ENCODE data around the gene AKAP9. TPM values are rescaled to one million over a fixed set of nuclear protein-coding genes. Genes with fewer than 3 reads are reported as not detected.
A peak's percentile ranks its signal among the peaks of the same experiment; 100 is the strongest.

AKAP9 gene
- total RNA-seq, 4 donors from 2014 or later: 188 to 236 (median 192) TPM

DNA sequence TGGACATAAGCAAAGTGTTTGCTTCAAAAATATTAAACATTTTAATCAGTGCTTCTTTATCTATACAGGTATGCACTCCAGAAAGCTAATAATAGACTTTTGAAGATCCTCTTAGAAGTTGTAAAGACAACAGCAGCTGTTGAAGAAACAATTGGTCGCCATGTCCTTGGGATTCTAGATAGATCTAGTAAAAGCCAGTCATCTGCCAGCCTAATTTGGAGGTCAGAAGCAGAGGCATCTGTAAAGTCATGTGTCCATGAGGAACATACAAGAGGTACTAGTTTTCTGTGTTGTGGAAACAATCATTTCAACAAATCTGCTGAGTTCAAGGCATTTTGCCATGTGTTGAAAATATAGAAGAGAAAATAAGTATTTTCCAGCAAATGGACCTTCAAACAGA, 104.3 kb downstream of the AKAP9 start:
- Histone ChIP-seq H3K9me3 (no peaks in the 10 kb centered on the region), H3K27me3 (no peaks in the 10 kb centered on the region), H3K4me1 (no peaks in the 10 kb centered on the region), H3K27ac (no peak overlapping the region), H3K4me3 (no peak overlapping the region), H3K36me3 (peaks cover 0 to 52% (median 0%) of the 10 kb centered on the region in 3 donors)
- TF ChIP-seq, protein P1, sequence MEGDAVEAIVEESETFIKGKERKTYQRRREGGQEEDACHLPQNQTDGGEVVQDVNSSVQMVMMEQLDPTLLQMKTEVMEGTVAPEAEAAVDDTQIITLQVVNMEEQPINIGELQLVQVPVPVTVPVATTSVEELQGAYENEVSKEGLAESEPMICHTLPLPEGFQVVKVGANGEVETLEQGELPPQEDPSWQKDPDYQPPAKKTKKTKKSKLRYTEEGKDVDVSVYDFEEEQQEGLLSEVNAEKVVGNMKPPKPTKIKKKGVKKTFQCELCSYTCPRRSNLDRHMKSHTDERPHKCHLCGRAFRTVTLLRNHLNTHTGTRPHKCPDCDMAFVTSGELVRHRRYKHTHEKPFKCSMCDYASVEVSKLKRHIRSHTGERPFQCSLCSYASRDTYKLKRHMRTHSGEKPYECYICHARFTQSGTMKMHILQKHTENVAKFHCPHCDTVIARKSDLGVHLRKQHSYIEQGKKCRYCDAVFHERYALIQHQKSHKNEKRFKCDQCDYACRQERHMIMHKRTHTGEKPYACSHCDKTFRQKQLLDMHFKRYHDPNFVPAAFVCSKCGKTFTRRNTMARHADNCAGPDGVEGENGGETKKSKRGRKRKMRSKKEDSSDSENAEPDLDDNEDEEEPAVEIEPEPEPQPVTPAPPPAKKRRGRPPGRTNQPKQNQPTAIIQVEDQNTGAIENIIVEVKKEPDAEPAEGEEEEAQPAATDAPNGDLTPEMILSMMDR (IDR thresholded peaks at IDR 0.05): no peak
- no peak for TF ChIP-seq POLR2A (IDR thresholded peaks at IDR 0.05)
- no peak for DNase-seq

DNA sequence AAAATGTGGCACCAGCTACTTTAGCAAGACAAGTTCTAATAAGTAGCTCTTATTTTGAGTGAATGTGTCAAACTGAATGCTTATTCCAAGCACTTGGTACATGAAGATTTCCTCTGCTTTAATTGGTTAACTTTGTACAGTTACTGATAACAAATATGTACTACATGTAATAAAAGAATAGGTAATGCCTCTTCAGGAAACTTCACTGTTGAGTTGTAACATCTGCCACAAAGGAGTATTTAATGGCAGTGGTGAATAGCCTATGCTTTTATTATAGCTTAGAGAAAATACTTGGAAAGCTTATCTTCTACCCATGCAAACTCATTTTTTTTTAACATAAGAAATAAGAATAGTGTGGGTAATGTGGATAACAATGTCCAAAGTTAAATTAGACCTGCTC, 111.0 kb downstream of the AKAP9 start:
- Histone ChIP-seq H3K9me3 (no peaks in the 10 kb centered on the region), H3K36me3 (peaks cover 0 to 52% (median 0%) of the 10 kb centered on the region in 3 donors), H3K27me3 (no peaks in the 10 kb centered on the region), H3K4me1 (no peaks in the 10 kb centered on the region), H3K27ac (no peak overlapping the region), H3K4me3 (no peak overlapping the region)
- TF ChIP-seq, protein P1 (IDR thresholded peaks at IDR 0.05): no peak
- no peak for TF ChIP-seq POLR2A (IDR thresholded peaks at IDR 0.05)
- DNase-seq: no peak

DNA sequence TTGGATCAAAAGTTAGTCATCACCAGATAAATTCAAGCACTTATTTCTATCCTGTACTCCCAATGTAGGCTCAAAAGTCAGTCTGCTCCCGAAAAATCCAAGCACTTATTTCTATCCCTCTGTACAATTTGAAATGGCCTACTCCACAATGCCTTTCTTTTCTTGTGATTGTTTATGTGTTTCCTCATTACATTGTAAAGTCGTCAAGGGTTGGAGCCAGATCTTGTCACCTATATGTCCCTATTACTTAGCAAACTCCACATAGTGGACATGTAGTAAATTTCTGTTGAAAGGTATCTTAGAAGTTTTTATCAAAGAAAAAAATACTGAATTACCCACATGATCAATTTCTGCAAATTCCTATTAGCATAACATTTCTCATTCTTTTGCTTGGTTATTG, 111.5 kb downstream of the AKAP9 start:
- Histone ChIP-seq H3K9me3 (no peaks in the 10 kb centered on the region), H3K27ac (no peak overlapping the region), H3K4me1 (no peaks in the 10 kb centered on the region), H3K4me3 (no peak overlapping the region), H3K36me3 (peaks cover 0 to 47% (median 0%) of the 10 kb centered on the region in 3 donors), H3K27me3 (no peaks in the 10 kb centered on the region)
- no peak for TF ChIP-seq POLR2A (IDR thresholded peaks at IDR 0.05)
- TF ChIP-seq, protein P1 (IDR thresholded peaks at IDR 0.05): no peak
- DNase-seq: no peak

DNA sequence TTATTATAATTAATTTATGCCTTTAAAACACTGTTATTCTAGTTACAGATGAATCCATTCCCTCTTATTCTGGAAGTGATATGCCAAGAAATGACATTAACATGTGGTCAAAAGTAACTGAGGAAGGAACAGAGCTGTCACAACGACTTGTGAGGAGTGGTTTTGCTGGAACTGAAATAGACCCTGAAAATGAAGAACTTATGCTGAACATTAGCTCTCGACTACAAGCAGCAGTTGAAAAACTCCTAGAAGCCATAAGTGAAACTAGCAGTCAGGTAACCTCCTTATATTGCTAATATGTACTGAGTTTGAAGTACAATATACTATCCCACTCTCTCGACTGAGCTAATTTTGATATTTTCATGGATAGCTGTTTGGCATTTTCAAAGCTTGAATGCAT, 112.0 kb downstream of the AKAP9 start:
- TF ChIP-seq, protein P1 (IDR thresholded peaks at IDR 0.05): no peak
- no peak for TF ChIP-seq POLR2A (IDR thresholded peaks at IDR 0.05)
- no peaks in the 10 kb centered on the region for H3K9me3 ChIP-seq
- DNase-seq: no peak
- no peak overlapping the region for H3K27ac ChIP-seq
- H3K36me3 ChIP-seq: peaks cover 0 to 45% (median 0%) of the 10 kb centered on the region in 3 donors
- H3K27me3 ChIP-seq: no peaks in the 10 kb centered on the region
- H3K4me3 ChIP-seq: no peak overlapping the region
- no peaks in the 10 kb centered on the region for H3K4me1 ChIP-seq

DNA sequence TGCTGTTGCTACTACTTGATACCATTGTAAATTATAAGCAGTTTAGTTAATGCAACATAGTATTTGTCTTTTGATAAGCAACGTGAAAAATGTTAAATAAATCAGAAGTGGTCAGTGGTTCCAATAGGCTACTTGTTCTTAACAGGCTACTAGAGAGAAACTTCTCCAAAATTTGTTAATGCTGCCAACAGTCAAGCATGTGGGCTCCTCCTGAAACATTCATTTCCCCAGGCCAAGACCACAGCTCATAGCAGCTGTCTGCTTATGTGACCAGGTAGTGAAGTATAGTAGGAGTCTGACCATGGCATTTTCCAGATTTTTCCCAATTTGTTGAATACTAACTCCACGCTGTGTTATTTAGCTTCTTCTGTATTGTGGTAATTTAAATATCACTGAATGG, 112.7 kb downstream of the AKAP9 start:
- Histone ChIP-seq H3K27me3 (no peaks in the 10 kb centered on the region), H3K27ac (no peak overlapping the region), H3K36me3 (peaks cover 0 to 41% (median 0%) of the 10 kb centered on the region in 3 donors), H3K9me3 (no peaks in the 10 kb centered on the region), H3K4me1 (no peaks in the 10 kb centered on the region), H3K4me3 (no peak overlapping the region)
- TF ChIP-seq, protein P1 (IDR thresholded peaks at IDR 0.05): no peak
- TF ChIP-seq POLR2A (IDR thresholded peaks at IDR 0.05): no peak
- no peak for DNase-seq

DNA sequence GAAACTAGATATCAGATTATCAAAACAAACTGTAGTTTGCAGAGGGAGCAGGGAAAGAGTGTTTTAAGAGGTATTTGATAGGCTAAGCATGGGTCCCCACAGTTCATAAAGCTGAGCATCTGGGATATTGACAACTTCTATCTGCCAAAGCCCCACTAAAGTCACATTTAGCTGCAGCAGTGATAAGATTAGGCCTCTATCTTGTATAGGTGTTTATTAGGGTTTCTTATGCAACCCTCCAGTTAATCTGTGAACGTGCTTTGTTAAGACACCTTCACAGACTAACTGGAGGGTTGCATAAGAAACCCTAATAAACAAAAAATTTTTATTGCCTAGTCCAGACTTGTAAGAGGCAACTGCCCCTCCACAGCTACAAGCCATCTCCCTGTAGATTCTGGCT, 115.6 kb downstream of the AKAP9 start:
- no peak for DNase-seq
- Histone ChIP-seq H3K36me3 (peaks cover 0 to 23% (median 0%) of the 10 kb centered on the region in 3 donors), H3K4me3 (no peak overlapping the region), H3K4me1 (no peaks in the 10 kb centered on the region), H3K27me3 (no peaks in the 10 kb centered on the region), H3K27ac (peak overlapping the region in 3 of 4 donors; percentile 20 to 60 (median 44)), H3K9me3 (no peaks in the 10 kb centered on the region)
- TF ChIP-seq, protein P1 (IDR thresholded peaks at IDR 0.05): no peak
- no peak for TF ChIP-seq POLR2A (IDR thresholded peaks at IDR 0.05)

All from Peyer's patch (tissue), 4 donors.